Esophagus muscularis mucosa (tissue), 4 donors: Measurements from ENCODE around the gene CFAP141.

Experiments
- EP300 ChIP-seq: sonication (generic); formaldehyde crosslinking; IDR thresholded peaks from one replicate; pipeline ENCODE4 v1.6.1; 2017; ENCODE audit warnings: antibody characterized with exemption
- POLR2AphosphoS5 ChIP-seq, 2 donors: sonication (generic); formaldehyde crosslinking; IDR thresholded peaks; one replicate each; pipeline ENCODE4 v1.6.1; 2017; ENCODE audit warnings: antibody characterized with exemption in 2 of 2
- TF ChIP-seq, protein P1 (sequence below), 3 experiments: fragments of 200-600 bp in 2 of 3; fragments of 450-650 bp in 1 of 3; sonication (generic) in 2 of 3; IDR thresholded peaks; one replicate each; pipeline ENCODE4 v1.5.1; 2017 to 2019; ENCODE audit warnings: antibody characterized with exemption in 3 of 3, mild to moderate bottlenecking in 2 of 3, moderate library complexity in 1 of 3

GRCh38 chr1:154151311-154151710 is 54.8 kb downstream of the CFAP141 start:
- TF ChIP-seq, protein P1, sequence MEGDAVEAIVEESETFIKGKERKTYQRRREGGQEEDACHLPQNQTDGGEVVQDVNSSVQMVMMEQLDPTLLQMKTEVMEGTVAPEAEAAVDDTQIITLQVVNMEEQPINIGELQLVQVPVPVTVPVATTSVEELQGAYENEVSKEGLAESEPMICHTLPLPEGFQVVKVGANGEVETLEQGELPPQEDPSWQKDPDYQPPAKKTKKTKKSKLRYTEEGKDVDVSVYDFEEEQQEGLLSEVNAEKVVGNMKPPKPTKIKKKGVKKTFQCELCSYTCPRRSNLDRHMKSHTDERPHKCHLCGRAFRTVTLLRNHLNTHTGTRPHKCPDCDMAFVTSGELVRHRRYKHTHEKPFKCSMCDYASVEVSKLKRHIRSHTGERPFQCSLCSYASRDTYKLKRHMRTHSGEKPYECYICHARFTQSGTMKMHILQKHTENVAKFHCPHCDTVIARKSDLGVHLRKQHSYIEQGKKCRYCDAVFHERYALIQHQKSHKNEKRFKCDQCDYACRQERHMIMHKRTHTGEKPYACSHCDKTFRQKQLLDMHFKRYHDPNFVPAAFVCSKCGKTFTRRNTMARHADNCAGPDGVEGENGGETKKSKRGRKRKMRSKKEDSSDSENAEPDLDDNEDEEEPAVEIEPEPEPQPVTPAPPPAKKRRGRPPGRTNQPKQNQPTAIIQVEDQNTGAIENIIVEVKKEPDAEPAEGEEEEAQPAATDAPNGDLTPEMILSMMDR (IDR thresholded peaks at IDR 0.05) = no peak
- TF ChIP-seq EP300 = no peak
- TF ChIP-seq POLR2AphosphoS5 (IDR thresholded peaks at IDR 0.05) = no peak
